ENCODE results near the gene ANO4.
"Not testable (repeated sequence)": the region's sequence is repeated elsewhere in the genome, so short reads cannot be mapped to it uniquely, and the experiment has no call there.

The ANO4 gene

DNA sequence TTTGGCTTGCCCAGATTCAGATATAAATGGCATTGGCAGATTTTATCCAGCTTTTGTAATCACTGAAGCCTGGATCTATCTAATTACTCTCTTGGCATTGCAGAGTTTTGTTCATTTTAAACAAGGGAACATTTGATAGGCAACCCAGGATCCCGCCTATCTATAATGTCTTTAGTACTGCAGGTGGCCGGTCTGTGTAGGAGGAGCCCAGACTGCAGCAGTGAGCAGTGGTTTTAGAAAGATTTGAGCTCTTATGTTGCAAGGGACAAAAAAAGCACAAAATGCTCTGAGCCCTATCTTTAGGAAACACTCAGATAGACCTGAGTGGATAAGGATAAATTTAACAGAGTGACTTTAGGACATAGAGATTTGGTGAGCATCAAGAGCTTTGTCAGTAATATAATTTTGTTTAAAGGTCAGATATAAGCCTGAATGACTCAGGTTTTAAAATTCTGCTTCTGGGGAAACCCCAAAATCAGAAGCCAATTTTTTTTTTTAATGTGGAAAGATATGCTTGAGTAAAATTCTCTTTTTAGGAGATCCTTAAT, 250.0 kb downstream of the ANO4 start:
- no peak for DNase-seq (ENCODE audit: low spot score)

DNA sequence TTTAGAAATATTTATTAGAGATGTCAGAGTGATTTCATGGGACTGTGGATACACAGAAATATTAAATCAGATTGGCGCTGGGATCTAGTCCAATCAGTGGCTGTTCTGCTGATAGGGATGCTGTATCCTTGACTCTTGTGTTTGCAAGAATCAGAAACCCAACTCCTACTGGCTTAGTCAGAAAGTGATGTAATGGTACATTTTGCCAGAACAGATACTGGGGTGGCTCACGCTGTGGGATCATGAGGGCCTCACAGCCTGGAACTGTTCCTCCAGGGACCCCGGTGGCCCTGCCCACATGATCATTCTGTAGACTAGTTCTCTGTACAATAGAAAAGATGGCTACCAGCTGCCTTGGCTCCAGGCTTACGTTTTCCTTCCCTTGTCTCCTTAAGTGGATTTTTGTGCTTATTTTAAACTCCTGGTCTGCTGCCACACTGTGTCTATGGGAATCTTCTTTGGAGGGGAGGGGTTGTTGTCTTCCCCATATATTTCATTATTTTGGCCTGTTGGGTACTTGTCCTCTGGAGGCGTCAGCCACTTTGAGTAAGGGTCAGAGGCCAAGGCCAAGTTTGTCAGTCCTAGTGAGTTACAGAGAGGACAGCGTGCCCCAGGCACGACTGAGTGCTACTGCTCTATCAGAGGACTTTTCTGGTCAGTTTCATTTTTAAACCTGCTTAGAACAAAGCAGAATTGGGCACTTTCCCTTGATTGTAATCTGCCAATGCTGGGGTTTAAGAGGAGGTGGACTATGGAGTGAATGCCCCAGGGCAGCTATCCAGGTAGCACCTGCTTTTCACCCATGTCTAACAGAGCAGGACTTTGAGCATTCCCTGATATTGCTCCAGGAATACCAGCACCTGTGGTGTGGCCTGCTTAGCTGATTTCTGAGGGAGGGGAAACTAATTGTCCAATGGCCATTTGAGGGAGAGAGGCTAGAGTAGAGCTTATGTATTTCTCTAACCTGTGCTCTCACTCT, 251.2 kb downstream of the ANO4 start:
- no peak for DNase-seq (ENCODE audit: low spot score)

DNA sequence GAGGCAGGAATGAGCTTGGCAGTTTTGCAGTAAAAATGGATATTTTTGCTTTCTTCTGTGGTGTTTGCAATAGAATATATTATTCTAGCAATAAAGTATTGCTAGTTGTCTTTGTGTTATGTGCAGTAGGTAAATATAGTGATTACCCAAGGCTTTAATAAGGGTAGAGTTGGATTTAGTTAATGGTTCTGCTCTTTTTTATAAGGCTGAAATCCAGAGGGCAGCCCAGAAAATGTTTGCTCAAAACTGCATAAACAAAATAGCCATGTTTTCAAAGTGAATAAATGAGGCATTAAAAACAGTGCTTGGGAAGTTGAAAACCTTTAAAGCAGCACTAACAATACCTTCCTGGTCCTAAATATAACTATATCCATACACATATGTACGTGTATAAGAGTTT, 253.1 kb downstream of the ANO4 start:
- DNase-seq (ENCODE audit: low spot score), result no peak

DNA sequence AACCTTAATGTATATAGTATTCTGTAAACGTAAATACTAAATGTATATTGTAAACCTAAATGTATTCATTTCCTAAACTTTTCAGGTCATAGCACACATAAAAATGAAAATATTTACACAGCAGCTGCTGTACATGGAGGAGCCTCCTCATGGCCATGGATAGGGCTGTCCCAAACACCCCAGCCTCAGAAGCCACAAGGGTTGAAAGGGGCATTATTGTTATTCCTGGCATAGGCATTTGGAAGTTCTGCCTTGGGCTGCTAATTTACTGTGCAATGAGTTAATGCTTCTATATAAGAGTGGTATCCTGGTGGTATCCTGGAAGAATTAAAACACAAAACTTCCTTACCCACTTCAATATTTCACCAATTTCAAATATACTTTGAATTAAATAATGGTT, 256.1 kb downstream of the ANO4 start:
- DNase-seq (ENCODE audit: low spot score), result no peak

DNA sequence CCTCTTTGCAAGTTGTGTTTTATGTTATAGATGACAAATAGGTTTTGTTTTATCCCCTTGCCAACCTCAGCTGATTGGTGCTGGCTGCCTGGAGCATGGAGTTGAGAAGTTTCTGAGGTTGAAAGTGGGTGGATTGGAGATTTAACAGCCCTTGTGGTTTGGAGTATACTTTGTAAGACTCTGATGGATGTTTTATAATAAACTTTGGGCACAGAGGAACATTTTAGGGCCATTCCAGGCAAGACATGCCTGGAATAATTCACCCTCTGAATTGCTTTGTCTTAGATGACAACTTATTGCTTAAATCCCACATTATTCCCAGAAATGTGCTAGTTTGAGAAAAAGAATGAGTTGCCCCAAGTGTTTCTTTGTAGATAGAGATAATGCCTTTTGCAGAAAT, 256.6 kb downstream of the ANO4 start:
- DNase-seq (ENCODE audit: low spot score), result no peak

DNA sequence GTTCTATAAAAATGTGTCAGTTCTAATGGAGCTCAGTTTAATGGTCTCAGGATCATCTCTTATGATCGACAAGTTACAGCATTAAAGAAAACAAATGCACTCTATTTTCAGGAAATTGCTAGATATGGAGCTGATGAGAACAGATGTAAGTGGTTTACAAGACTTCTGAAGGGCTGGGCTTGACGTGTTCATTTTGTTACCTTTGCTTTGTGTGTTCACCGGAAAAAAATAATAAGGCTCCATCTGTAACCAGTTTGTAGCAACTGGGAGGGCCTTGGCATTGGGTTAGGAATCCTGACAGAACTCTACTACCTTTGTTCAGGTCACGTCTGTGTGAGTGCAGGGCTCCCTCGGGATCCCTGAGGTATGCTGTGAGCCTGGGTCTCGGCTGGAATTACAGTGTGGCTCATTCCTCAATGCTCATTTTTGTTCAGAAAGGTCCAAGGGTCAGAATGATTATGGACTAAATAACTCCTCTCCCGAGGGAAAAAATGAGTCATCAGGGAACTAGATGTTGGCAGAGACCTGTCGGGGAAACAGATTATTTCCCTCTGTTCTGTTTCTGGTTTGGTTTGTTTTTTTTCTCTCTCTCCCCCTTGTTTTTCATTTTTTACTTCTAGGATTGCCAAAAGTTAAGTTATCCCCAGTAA, 257.4 kb downstream of the ANO4 start:
- DNase-seq (ENCODE audit: low spot score), result no peak

DNA sequence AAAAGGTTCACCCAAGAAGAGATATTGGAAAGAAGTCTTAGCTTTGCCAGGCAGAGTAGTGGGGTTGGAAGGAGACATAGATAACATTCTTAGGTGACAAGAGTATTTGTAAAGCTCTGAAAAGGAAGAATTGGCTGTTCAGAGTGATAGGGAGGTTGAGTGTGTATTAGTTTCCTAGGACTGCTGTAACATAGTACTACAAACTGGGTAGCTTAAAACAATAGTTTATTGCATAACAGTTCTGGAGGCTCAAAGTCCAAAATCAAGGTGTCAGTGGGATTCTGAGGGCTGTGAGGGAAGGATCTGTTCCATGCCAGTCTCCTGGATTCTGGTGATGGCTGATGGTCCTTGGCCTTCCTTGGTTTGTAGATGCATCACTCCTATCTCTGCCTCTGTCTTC, 258.6 kb downstream of the ANO4 start:
- no peak for DNase-seq (ENCODE audit: low spot score)

DNA sequence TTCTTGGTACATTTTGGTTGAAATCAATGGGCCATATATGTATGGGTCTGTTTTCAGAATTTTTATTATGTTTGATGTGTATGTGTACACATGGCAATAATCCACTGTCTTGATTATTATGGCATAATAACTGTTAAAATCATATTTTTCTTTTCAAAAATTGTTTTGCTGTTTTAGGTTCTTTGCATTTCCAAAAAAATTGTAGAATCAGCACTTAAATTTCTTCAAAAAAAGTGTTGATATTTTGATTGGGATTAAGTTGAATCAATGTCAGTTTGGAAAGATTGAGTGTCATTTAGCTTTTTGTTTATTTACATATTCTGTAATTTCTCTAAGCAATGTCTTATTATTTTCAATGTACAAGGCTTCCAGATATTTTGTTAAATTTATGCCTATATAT, 261.4 kb downstream of the ANO4 start:
- DNase-seq (ENCODE audit: low spot score), result no peak

DNA sequence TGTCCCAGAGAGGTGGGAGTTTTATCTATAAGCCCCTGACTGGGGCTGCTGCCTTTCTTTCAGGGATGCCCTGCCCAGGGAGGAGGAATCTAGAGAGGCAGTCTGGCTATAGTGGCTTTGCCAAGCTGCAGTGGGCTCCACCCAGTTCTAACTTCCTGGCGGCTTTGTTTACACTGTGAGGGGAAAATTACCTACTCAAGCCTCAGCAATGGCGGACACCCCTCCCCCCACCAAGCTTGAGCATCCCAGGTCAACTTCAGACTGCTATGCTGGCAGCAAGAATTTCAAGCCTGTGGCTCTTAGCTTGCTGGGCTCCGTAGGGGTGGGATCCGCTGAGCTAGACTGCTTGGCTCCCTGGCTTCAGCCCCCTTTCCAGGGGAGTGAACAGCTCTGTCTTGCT, 267.9 kb downstream of the ANO4 start:
- not testable (repeated sequence) for DNase-seq (ENCODE audit: low spot score)

DNA sequence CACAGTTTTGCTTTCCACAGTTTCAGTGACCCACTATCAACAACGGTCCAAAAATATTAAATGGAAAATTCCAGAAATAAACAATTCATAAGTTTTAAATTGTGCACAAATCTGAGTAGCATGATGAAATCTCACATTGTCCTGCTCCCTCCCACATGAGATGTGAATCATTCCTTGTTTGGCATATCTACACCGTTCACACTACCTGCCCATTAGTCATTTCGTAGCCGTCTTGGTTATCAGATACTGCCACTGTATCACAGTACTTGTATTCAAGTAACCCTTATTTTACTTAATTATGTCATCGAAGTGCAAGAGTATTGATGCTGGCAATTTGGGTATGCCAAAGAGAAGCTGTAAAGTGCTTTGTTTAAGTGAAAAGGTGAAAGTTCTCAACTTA, 270.1 kb downstream of the ANO4 start:
- DNase-seq (ENCODE audit: low spot score), result no peak

DNA sequence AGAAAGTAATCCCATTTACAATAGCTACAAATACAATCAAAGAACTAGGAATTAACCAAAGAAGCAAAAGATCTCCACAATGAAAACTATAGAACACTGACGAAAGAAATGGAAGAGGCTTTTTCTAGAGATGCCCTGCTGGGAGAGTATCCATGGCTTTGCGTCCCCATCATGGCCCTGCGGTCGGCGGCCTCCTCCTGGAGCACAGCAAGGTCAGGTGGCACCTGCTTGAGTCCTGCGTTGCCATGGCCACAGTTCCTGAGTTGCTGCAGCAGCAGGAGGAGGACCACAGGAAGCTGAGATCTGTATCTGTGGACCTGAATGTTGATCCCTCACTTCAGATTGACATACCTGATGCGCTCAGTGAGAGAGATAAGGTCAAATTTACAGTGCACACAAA, 271.9 kb downstream of the ANO4 start:
- no peak for DNase-seq (ENCODE audit: low spot score)

DNA sequence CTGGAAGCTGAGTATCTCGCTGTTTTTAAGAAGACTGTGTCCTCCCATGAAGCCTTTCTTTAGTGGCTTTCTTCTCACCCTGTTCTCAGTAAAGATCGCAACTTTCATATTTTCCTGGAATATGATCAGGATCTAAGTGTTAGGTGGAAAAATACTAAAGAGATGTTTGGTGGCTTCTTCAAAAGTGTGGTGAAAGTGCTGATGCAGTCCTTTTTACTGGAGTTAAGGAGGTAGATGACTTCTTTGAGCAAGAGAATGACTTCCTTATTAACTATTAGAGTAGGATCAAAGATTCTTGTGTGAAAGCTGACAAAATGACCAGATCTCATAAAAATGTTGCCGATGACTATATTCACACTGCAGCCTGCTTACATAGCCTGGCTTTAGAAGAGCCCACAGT, 273.8 kb downstream of the ANO4 start:
- no peak for DNase-seq (ENCODE audit: low spot score)

DNA sequence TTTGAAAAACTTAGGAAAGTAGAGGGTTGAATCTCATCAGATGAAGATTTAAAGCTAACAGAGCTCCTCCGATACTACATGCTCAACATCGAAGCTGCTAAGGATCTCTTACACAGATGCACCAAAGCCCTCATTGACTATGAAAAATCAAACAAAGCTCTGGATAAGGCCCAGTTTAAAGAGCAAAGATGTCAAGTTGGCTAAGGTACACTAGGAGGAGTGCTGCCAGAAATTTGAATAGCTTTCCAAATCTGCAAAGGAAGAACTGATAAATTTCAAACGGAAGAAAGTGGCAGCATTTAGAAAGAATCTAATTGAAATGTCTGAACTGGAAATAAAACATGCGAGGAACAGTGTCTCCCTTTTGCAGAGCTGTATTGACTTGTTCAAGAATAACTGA, 274.3 kb downstream of the ANO4 start:
- DNase-seq (ENCODE audit: low spot score), result no peak

DNA sequence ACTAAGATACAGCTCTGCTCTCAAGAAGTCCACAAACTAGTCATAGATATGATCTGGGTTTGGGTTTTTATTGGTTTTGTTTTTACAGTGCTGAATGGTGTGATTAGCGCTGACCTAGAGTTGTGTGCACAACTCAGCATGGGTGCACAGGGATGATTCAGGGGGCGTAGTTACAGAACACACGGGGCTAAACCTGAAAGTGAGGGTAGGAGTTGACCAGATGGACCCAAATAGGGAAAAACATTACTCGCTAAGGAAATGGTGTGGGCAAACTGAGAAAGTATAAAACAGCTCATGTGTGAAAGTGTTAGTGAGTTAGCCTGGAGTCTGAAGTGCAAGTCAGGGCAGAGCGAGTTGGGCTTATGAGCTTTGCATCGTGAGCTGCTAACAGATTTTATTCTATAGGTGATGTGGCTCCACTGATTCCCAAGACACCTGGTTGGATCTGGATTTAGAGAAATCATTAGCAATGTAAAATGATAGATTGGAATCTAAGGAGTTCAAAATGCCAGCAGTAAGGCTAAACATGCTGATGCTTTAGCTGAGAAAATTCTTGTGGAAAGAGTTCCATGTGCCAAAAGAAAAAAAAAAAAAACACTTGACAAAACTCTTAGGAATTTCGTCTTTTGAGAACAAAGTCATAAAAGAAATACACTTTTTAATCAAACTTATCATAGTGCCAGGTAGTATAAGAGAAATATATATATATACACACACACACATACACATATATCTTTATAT, 280.5 kb downstream of the ANO4 start:
- DNase-seq (ENCODE audit: low spot score), result no peak

DNA sequence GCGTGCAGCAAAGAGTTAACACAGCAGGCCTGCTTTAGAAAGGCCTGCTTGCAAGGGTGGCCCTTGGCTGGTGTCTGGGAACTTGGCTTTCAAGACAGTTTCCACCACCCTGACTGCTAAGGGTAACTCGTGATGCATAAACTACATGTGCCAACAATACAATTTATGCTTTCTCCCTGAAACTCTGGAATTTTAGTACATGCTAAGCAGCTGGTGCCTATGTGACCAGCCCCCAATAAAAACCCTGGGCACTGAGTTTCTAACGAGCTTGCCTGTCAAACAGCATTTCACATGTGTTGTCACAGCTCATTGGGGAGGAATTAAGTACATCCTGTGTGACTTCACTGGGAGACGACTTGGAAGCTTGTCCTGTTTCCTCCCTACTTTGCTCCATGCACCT, 282.3 kb downstream of the ANO4 start:
- no peak for DNase-seq (ENCODE audit: low spot score)

DNA sequence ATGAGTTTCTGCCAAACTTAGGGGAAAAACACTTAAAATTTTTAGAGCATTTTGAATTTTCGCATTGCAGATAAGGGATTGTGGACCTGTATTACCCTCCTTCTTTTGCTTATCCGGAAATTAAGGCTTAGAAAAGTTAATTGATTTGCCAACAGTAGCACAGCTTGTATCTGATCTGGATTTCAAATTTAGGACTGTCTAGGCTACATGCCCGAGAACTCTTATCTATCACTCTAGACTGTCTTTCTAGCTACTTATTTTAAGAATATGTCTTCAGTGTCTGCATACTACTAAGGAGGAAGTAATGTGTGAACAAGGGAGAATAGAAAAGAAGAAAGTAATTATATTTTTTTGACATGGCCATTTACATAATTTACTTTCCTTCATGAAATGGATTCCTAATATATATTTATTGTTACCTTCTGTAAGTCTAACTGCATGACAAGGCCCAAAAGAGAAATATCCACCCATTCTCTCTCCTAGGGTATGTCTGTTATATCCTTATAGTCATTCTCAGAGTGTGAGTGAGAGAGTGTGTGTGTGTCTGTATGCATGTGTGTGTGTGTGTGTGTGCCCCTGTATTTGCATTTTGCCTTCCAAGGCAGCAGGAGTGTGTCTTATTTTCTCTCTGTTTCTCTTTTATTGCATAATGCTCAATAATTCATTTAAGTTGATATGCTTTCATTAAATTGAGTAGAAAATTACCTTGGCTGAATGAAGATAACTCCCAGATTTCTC, 283.4 kb downstream of the ANO4 start:
- no peak for DNase-seq (ENCODE audit: low spot score)

DNA sequence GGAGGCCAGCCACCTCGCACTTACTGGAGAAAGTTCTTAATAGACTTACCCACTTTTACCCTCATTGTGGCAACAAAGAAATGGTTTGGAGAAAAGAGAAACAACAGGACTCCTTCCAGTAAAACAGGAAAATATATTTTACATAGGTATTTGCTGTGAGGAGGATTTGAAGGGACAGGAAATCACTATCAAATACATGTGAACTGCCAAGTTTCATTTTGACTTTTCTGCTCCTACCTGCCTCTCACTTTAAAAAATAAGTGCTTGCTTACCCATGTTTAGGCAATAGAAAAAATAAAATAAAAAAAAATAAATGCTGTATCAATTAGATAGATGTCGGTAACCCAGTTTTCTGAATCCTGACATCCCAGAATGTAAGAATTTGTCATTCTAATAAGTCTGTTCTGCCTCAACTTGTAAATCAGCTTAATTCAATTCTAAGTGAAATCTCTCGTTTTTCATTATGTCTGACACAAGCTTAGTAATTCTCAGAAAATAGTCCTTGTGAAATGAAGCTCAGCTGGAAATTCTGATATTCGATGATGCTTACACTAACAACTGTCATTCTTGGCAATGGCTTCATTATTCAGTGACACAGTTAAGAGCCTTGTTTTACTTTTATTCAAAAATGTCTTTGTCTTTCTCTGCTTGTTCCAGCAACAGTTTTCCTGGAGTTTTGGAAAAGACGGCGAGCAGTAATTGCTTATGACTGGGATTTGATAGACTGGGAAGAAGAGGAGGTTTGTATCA, 284.1 kb downstream of the ANO4 start:
- DNase-seq (ENCODE audit: low spot score), result no peak

DNA sequence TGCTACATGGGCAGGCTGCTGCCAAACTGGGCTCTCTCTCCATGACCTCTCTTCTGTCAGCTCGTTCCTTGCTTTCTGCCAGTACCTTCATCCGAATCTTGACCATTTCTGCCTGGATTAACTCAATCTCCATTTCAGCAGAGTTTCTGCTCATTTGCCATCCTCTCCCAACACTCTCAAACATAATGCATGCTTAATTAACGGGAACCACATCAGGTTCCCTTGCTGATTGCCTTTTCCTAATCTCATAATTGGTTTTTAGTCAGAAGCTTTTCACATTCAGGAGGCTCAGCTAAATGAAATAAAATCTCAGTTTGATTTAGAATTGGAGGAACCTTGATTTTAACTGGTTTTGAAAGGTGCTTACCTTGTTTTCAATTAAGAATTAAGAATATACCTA, 288.1 kb downstream of the ANO4 start:
- no peak for DNase-seq (ENCODE audit: low spot score)

DNA sequence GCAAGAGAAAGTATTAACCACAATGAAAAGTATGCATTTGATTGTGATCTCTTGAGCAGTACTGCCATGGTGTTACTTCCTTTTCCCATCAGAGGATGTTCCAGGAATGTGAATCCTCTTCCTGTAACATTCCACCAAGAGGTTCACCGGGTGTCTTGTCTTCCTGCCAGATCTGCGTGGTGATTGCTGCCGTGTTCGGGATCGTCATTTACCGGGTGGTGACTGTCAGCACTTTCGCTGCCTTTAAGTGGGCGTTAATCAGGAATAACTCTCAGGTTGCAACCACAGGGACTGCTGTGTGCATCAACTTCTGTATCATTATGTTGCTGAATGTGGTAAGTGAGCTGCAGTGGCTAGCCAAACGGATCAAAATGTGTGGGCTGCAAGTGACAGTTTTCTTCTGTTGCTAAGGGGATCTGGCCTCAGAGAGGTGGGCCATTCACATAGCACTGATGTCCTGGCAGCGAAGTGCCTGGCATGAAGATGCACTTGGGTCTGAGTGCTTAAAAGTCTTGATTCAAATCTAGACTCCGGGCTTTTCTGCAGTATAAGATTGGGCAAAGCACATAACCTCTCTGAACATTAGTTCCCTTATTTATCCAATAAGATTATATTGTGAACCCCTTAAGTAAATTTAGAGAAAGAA, 292.0 kb downstream of the ANO4 start:
- DNase-seq (ENCODE audit: low spot score), result no peak

DNA sequence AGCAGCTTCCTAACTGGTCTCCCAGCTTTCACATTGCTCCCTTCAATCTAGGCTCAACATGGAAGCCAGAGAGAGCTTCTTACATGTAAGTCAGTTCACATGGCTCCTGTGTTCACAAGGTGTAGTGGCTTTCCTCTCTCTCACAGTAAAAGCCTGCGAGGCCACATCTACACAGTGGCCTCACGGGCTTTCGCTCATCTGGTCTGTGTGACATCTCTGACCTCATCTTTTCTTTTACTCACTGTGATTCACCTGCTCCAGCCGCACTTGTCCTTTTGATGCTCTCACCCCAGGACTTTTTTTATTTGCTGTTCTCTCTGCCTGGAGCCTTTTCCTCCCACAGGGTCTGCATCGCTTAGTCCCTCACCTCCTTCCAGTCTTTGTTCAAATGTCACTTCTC, 293.3 kb downstream of the ANO4 start:
- DNase-seq (ENCODE audit: low spot score), result no peak

DNA sequence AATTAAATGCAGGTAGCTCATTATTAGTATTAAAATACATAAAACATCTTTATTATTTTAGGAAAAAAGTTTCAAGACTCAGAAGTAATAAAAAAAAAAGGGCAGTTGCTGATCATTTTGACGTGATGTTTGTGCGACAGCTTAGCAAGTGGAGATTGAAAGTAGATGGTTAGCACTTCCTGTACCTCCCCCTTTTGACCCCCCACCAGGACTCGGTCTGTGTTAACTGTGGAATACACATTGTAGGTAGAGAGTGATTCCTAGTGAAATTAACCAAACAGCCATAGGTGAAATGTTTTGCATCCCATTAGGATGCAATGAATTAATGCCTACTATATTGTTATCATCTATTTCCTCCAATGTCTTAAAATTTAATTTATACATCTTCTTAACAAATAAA, 294.7 kb downstream of the ANO4 start:
- DNase-seq (ENCODE audit: low spot score), result no peak

Measured in CD4-positive, alpha-beta T cell treated with Interleukin-2 at 100 ng/mL for 4 hours (primary cell).